K562 (cell line): ENCODE results near the gene FOXF2.

Experiments used
- BMI1 ChIP-seq: fragments of 150-350 bp; IDR thresholded peaks from 2 replicates; pipeline ENCODE4 v1.6.1; 2014; ENCODE audit warnings: low read length
- CTCF ChIP-seq, 3 experiments: IDR thresholded peaks in 2 of 3; conservative IDR thresholded peaks in 1 of 3; 2 replicates each; pipeline ENCODE4 v1.5.1; 2011 to 2012; ENCODE audit warnings: low read length in 3 of 3, mild to moderate bottlenecking in 3 of 3, control low read depth in 2 of 3, improper control_type of control experiment in 1 of 3, inconsistent platforms in 1 of 3, low read depth in 1 of 3, mixed read lengths in 1 of 3, moderate library complexity in 1 of 3; ENCODE audit not compliant: insufficient read depth in 2 of 3
- EGR1 ChIP-seq: fragments of 450-650 bp; conservative IDR thresholded peaks from 2 replicates; pipeline ENCODE4 v1.6.1; 2017; ENCODE audit warnings: mild to moderate bottlenecking
- EZH2 ChIP-seq: IDR thresholded peaks from 2 replicates; pipeline ENCODE4 v1.6.1; 2012; ENCODE audit warnings: low read depth, mild to moderate bottlenecking, inconsistent platforms, low read length, borderline replicate concordance
- FOSL1 ChIP-seq: fragments of 200-800 bp; sonication (Bioruptor generic); conservative IDR thresholded peaks from 2 replicates; pipeline ENCODE4 v1.6.1; 2016; ENCODE audit warnings: missing genetic modification characterization, missing compliant biosample characterization
- TAF1 ChIP-seq: IDR thresholded peaks from 2 replicates; pipeline ENCODE4 v1.6.1; 2011; ENCODE audit warnings: mild to moderate bottlenecking, low read length, moderate library complexity; ENCODE audit not compliant: insufficient read depth, control insufficient read depth, severe bottlenecking; ENCODE audit errors: extremely low read depth
- TCF3 ChIP-seq: sonication (generic); formaldehyde crosslinking; IDR thresholded peaks from 2 replicates; pipeline ENCODE4 v1.4.0; 2020; ENCODE audit warnings: mild to moderate bottlenecking, missing genetic modification reagents
- TCF7 ChIP-seq: sonication (generic); IDR thresholded peaks from 2 replicates; pipeline ENCODE4 v1.6.1; 2016; ENCODE audit warnings: antibody characterized with exemption, borderline replicate concordance
- U2AF2 ChIP-seq: fragments of 200-400 bp; formaldehyde crosslinking; optimal IDR thresholded peaks from 2 replicates; pipeline ENCODE3; 2017; ENCODE audit warnings: low read depth, mild to moderate bottlenecking, low read length
- YBX1 ChIP-seq: fragments of 450-650 bp; IDR thresholded peaks from 2 replicates; pipeline ENCODE4 v1.7.1; 2016; ENCODE audit warnings: mild to moderate bottlenecking
- TF ChIP-seq, protein P1 (sequence below): conservative IDR thresholded peaks from 2 replicates; pipeline ENCODE4 v1.6.1; 2011; ENCODE audit warnings: low read depth, mild to moderate bottlenecking, low read length; ENCODE audit not compliant: control insufficient read depth

DNA sequence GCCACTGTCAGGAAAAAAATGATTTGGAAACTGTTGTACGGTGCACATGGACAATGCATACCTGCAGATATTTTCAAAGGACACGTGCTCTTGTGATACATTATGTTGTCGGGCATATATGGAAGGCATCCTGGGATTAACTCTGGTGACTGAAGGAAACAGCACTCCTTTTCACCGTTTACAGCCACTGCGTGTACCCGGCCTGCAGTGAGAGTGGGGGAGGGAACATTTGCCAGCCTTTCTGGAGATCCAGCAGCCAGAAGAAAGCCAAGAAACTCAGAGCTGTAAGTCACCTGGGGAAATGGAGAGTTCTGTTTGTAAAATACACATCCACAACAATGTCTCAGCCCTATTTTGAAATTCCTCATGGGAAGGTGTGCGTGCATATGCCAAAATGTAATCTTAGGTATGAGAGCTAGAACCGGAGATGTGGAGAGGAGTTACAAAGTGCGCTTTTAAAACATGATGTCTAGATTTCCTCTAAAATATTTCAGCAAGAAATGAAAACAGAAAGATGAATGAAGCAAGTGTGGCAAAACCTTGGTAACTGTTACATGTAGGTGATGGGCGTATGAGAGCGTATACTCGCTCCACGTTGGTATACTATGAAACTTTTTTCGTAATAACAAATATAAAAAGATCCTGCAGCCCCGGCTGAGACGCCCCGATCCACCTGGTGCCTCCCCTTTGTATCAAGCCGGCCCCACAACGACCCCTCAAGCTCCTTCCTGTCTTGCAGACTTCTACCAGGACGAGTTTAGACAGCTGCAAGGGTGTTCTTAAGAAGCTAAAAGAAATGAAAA, 8.6 kb upstream of the FOXF2 start:
- no peak for TF ChIP-seq TCF7
- TF ChIP-seq TAF1, result no peak
- TF ChIP-seq U2AF2, result no peak
- TF ChIP-seq FOSL1, result no peak
- TF ChIP-seq YBX1, result no peak
- no peak for TF ChIP-seq EGR1
- no peak for TF ChIP-seq CTCF (IDR thresholded peaks at IDR 0.05 in 2 of 3, conservative IDR thresholded peaks at IDR 0.05 in 1 of 3; ENCODE audit: insufficient read depth in 2 of 3, low read depth in 1 of 3, low read length in 3 of 3)
- TF ChIP-seq, protein P1, sequence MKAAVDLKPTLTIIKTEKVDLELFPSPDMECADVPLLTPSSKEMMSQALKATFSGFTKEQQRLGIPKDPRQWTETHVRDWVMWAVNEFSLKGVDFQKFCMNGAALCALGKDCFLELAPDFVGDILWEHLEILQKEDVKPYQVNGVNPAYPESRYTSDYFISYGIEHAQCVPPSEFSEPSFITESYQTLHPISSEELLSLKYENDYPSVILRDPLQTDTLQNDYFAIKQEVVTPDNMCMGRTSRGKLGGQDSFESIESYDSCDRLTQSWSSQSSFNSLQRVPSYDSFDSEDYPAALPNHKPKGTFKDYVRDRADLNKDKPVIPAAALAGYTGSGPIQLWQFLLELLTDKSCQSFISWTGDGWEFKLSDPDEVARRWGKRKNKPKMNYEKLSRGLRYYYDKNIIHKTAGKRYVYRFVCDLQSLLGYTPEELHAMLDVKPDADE, result no peak
- TF ChIP-seq EZH2, result no peak
- TF ChIP-seq BMI1, result no peak
- no peak for TF ChIP-seq TCF3 (CRISPR knock-in tag)
